GM12873 (cell line): ENCODE results near the gene VAMP1.

Source experiments
- TF ChIP-seq, protein P1 (sequence below): IDR thresholded peaks from 2 replicates; pipeline ENCODE4 v1.5.1; 2012; ENCODE audit warnings: low read depth, mild to moderate bottlenecking, moderate library complexity, low read length, control low read depth; ENCODE audit not compliant: insufficient read depth; ENCODE audit errors: missing control alignments

The VAMP1 gene

DNA sequence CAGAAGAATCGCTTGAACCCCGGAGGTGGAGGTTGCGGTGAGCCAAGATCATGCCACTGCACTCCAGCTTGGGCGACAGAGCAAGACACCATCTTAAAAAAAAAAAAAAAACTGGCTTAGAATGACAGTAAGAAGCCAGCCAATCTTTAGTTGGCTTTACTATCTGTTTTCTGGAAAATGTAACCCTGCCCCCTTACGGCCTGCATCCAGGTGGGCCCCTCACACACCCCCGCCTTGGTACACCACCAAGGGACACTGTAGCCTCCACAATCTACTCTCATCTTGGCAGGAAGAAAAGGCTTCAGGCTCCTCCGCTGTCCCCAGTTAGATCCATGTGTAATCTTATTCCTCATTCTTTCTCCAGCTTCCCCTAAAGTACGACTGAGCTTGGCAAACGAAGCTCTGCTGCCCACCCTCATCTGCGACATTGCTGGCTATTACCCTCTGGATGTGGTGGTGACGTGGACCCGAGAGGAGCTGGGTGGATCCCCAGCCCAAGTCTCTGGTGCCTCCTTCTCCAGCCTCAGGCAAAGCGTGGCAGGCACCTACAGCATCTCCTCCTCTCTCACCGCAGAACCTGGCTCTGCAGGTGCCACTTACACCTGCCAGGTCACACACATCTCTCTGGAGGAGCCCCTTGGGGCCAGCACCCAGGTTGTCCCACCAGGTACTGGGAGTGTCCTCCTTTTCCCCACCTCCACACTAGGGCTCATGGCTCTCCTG is 12.0 kb downstream of the VAMP1 start:
- TF ChIP-seq, protein P1, sequence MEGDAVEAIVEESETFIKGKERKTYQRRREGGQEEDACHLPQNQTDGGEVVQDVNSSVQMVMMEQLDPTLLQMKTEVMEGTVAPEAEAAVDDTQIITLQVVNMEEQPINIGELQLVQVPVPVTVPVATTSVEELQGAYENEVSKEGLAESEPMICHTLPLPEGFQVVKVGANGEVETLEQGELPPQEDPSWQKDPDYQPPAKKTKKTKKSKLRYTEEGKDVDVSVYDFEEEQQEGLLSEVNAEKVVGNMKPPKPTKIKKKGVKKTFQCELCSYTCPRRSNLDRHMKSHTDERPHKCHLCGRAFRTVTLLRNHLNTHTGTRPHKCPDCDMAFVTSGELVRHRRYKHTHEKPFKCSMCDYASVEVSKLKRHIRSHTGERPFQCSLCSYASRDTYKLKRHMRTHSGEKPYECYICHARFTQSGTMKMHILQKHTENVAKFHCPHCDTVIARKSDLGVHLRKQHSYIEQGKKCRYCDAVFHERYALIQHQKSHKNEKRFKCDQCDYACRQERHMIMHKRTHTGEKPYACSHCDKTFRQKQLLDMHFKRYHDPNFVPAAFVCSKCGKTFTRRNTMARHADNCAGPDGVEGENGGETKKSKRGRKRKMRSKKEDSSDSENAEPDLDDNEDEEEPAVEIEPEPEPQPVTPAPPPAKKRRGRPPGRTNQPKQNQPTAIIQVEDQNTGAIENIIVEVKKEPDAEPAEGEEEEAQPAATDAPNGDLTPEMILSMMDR: no peak

DNA sequence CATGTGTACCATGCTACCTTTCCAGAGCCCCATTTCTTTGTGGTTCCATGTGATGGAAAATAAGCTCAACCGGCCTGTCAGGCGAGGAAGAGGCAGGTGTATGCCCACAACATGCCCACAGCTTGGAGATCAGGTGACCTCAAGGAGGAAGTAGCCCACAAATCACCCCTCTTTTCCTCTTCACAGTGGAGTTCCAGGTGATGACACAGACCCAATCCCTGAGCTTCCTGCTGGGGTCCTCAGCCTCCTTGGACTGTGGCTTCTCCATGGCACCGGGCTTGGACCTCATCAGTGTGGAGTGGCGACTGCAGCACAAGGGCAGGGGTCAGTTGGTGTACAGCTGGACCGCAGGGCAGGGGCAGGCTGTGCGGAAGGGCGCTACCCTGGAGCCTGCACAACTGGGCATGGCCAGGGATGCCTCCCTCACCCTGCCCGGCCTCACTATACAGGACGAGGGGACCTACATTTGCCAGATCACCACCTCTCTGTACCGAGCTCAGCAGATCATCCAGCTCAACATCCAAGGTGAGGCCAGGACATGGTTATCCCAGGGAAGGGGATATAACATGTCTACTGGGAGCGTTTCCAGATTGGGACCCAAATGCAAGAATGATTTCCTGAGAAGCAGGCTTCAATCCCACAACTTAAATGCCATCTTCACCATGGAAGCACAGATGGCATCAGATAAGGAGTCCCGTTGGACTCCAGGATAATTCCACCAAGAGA is 13.1 kb downstream of the VAMP1 start:
- TF ChIP-seq, protein P1: no peak

DNA sequence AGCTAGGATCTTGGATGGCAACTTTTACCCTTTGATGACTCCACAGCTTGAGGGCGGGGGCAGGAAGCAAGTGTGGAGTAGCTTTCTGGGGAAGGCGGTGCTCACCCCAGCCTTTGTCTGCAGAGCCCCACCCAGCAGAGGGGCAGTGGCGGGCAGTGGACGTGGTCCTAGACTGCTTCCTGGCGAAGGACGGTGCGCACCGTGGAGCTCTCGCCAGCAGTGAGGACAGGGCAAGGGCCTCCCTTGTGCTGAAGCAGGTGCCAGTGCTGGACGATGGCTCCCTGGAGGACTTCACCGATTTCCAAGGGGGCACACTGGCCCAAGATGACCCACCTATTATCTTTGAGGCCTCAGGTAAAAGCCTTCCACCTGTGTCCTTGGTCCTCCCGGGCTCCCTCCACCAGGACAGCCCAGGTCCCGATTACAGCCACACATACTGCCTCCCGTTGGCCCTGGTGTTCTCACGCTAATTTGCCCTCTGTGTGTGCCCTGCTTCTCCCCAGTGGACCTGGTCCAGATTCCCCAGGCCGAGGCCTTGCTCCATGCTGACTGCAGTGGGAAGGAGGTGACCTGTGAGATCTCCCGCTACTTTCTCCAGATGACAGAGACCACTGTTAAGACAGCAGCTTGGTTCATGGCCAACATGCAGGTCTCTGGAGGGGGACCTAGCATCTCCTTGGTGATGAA is 17.4 kb downstream of the VAMP1 start:
- TF ChIP-seq, protein P1: no peak

DNA sequence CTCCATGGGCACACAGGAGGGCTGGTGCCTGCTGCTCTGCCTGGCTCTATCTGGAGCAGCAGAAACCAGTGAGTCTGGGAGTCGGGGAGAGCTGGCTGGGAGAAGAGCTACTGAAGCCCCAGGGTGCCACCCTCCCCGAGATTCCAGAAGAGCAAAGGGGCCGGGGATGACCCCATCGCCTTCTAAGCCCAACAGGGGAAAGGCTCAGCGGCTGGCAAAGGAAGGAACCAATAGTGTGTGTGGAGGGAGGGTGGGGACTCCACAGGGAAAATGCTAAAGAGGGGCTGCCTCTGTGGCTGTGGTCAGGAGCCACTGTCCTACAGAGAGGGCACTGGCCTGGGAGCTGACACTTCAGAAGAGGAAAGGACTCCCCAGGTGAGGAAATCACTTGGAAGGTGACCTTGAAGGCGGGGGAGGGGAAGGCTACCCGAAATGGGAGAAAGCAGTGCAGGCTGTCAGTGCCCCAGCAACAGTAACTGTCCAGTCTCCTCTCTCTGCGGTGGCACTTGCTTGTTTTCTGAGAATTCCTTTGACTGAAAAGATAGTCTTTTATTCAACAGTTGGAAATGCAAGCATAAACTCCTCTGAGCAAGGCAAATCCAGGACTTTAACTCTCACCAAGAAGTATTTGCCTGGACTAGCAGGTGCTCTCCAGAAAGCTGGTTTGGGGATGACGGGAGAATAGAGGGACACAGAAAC is 18.1 kb downstream of the VAMP1 start:
- TF ChIP-seq, protein P1: no peak

DNA sequence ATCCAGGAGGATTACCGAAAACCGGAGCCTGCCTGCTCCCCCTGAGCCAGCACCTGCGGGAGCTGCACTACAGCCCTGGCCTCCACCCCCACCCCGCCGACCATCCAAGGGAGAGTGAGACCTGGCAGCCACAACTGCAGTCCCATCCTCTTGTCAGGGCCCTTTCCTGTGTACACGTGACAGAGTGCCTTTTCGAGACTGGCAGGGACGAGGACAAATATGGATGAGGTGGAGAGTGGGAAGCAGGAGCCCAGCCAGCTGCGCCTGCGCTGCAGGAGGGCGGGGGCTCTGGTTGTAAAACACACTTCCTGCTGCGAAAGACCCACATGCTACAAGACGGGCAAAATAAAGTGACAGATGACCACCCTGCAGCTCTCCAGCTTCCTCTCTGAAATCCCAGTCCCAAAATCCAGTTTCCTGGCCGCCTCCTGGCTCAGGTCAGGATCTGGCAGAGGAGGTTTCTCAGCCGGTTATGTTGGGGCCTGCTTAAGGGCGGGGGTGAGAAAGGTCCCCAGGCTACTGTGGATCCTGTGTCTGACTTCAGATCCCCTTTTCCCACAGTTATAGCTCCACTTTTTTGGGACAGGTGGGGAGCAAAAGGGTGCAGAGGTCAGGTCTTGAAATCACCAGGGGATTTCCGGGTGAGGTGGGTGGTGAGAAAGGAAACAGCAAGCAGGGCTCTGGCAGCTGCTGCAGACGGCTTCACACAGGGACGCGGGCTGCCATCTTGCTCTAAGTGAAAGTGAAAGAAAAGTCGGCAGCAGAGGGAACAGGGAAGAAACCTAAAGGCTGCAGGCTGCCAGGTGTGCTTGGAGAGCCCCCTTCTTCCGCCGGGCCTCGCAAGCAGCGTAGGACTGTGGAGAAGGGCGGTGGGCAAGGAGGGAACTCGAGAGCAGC is 18.9 kb downstream of the VAMP1 start, which contains the start of gene TAPBPL:
Gene TAPBPL, plus strand, starts transcription at position 695 of the 897 bp plus-strand sequence. CDS start 207 bp downstream, outside the sequence.
- TF ChIP-seq, protein P1: no peak

DNA sequence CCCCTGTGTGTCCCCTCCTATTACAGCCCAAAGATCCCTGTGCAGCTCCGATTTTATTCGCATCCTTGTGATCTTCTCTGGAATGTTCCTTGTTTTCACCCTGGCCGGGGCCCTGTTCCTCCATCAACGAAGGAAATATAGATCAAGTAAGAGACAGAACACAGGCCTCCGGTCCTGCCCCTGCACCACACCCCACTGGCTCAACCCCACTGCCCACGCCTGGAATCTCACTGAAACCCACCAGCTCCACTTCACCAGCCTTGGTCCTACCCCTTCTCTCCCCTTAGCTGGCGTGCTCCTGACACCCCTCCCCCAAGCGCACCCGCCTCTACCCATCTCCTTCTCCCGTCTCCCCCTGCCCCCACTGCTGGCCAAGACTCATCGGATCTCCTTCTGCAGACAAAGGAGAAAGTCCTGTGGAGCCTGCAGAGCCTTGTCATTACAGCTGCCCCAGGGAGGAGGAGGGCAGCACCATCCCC is 19.6 kb downstream of the VAMP1 start:
- TF ChIP-seq, protein P1: no peak
